Upper lobe of right lung (tissue), 1 donor: ENCODE results near the gene ZER1. TPM values are rescaled to one million over a fixed set of nuclear protein-coding genes. Genes with fewer than 3 reads are reported as not detected.
"Not testable (repeated sequence)": the region's sequence is repeated elsewhere in the genome, so short reads cannot be mapped to it uniquely, and the experiment has no call there.

Source experiments
- ATAC-seq: fragments of 200-7000 bp; cut with Tn5 transposase; one replicate; pipeline ENCODE4 v1.9.1; 2020; ENCODE audit warnings: mild to moderate bottlenecking, moderate library complexity
- DNase-seq: peaks from one replicate; pipeline ENCODE4 v3.0.0-alpha.2; 2020
- H3K27ac ChIP-seq: fragments of 200-600 bp; one replicate; pipeline ENCODE4 v1.8.0; 2022
- H3K27me3 ChIP-seq: fragments of 200-600 bp; one replicate; pipeline ENCODE4 v1.8.0; 2022; ENCODE audit warnings: mild to moderate bottlenecking
- H3K36me3 ChIP-seq: fragments of 200-600 bp; one replicate; pipeline ENCODE4 v1.8.0; 2022
- H3K4me1 ChIP-seq: fragments of 200-600 bp; one replicate; pipeline ENCODE4 v1.8.0; 2022
- H3K4me3 ChIP-seq: fragments of 200-600 bp; one replicate; pipeline ENCODE4 v1.8.0; 2022; ENCODE audit warnings: mild to moderate bottlenecking
- H3K9me3 ChIP-seq: fragments of 200-600 bp; one replicate; pipeline ENCODE4 v1.8.0; 2022
- intact Hi-C: fragments of 100-400 bp; cut with DNase I; formaldehyde crosslinking; loops from one replicate; pipeline ENCODE4 v1.11.0; 2022
- total RNA-seq: library from RNA; stranded (reverse); fragmentation: NEBNext Ultra II Directional; extraction: Animal tissue kit (Norgen Biotek cat#: 25700); gene quantifications from one replicate; pipeline ENCODE4 v1.2.1, GENCODE V29; 2021
- TF ChIP-seq, protein P1 (sequence below): fragments of 200-600 bp; IDR thresholded peaks from one replicate; pipeline ENCODE4 v1.8.0; 2022; ENCODE audit warnings: antibody characterized with exemption
- donor health status: DM: no; HTN: yes; CAD: no; lungs with severe emphysema.

Gene ZER1
- total RNA-seq, 1 donor from 2014 or later: 32.0 TPM

DNA sequence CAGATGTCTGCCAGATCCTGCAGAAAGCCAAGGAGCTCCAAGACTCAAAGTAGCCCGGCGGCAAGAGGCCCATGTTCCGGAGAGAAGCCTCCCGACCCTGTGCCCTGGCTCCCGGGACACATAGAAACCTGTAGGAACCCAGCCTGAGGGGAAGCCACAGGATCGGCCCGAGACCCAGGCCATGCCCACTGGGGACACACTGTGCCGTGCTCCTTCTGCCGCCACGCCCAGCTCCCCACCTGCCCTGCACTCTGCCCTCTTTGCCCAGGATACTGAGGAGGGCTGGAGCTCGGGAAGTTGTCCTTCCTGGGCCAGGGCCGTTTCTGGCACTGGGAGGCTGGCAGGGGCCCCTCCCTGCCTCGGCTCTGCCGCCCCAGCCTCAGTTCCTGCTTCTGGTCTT is 36.1 kb upstream of the ZER1 start:
- intact Hi-C loops: no loop called here
- H3K4me3 ChIP-seq: no peak overlapping the region
- TF ChIP-seq, protein P1, sequence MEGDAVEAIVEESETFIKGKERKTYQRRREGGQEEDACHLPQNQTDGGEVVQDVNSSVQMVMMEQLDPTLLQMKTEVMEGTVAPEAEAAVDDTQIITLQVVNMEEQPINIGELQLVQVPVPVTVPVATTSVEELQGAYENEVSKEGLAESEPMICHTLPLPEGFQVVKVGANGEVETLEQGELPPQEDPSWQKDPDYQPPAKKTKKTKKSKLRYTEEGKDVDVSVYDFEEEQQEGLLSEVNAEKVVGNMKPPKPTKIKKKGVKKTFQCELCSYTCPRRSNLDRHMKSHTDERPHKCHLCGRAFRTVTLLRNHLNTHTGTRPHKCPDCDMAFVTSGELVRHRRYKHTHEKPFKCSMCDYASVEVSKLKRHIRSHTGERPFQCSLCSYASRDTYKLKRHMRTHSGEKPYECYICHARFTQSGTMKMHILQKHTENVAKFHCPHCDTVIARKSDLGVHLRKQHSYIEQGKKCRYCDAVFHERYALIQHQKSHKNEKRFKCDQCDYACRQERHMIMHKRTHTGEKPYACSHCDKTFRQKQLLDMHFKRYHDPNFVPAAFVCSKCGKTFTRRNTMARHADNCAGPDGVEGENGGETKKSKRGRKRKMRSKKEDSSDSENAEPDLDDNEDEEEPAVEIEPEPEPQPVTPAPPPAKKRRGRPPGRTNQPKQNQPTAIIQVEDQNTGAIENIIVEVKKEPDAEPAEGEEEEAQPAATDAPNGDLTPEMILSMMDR: no peak
- no peaks in the 10 kb centered on the region for H3K9me3 ChIP-seq
- ATAC-seq (no peak), DNase-seq (no peak)
- H3K36me3 ChIP-seq: peaks cover 61% of the 10 kb centered on the region
- H3K4me1 ChIP-seq: no peaks in the 10 kb centered on the region
- H3K27me3 ChIP-seq: no peaks in the 10 kb centered on the region
- H3K27ac ChIP-seq: no peak overlapping the region

DNA sequence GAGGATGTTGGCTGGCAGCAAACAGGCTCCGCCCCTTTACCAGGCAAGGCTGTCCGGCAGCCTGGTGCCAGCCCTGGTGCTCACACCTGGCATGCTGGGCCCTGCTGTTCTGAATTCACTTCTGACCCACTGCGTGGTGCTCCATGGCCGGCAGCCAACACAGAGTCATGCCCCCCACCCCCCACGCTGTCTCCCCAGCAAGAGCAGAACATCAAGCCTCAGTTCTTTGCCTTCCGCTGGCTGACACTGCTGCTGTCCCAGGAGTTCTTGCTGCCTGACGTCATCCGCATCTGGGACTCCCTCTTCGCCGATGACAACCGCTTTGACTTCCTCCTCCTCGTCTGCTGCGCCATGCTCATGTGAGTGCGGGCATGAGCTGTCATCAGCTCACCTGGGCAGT is 33.9 kb upstream of the ZER1 start:
- Histone ChIP-seq H3K4me1 (no peaks in the 10 kb centered on the region), H3K9me3 (no peaks in the 10 kb centered on the region), H3K27me3 (no peaks in the 10 kb centered on the region), H3K36me3 (peaks cover 75% of the 10 kb centered on the region), H3K27ac (no peak overlapping the region), H3K4me3 (no peak overlapping the region)
- intact Hi-C loops: no loop called here
- ATAC-seq (no peak), DNase-seq (no peak)
- TF ChIP-seq, protein P1: no peak

DNA sequence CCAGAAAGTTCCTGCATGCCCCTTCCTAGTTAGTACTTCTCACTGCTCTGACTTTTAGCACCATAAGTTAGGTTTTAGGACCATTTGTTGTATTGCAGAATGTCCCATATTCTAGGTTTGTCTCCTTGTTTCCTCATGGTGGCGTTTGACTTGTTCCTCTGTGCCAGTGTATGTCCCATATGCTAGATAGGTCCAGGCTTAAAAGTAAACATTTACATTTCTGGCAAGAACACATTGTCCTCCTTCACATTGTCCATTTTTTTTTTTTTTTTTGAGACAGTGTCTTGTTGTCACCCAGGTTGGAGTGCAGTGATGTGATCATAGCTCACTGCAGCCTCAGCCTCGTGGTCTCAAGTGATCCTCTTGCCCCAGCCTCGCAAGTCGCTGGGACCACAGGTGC is 30.8 kb upstream of the ZER1 start:
- Histone ChIP-seq H3K9me3 (no peaks in the 10 kb centered on the region), H3K27me3 (no peaks in the 10 kb centered on the region), H3K27ac (no peak overlapping the region), H3K4me1 (no peaks in the 10 kb centered on the region), H3K36me3 (peaks cover 89% of the 10 kb centered on the region), H3K4me3 (no peak overlapping the region)
- TF ChIP-seq, protein P1: no peak
- ATAC-seq: no peak
- intact Hi-C loops: no loop called here
- DNase-seq: no peak

DNA sequence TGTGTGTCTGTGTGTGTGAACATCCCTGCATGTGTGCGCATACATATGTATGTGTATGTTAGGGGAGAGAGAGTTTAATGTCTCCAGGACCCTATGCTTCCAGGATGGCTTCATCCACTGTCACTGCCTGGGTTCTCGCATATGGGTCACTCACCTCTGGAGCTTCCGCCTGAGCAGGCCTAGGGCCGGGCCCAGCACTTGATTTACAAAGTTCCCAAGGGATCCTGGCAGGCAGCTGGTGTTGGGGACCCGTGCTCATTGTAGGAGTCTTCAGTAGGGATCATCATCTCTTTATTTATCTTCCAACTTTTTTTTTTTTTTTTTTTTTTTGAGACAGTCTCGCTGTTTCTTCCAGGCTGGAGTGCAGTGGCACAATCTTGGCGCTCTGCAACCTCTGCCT is 28.3 kb upstream of the ZER1 start:
- TF ChIP-seq, protein P1: no peak

DNA sequence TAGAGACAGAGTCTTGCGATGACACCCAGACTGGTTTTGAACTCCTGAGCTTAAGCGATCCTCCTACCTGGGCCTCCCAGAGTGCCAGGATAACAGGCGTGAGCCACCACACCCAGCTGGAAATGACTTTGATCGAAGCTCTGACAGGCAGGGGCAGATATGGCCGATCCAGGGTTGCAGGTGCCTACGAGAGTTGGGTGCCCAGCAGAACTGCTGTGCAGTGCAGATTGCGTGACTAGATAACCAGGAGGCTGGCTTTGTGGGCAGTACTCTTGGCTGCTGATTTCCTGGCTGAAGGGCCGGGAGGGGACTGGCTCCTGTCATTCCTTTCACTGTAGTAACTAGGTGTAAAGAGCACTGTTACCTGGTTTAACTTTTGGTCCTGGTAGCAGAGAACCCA is 27.2 kb upstream of the ZER1 start:
- ATAC-seq (no peak), DNase-seq (no peak)
- Histone ChIP-seq H3K4me3 (no peak overlapping the region), H3K36me3 (peaks cover 86% of the 10 kb centered on the region), H3K27me3 (no peaks in the 10 kb centered on the region), H3K27ac (no peak overlapping the region), H3K4me1 (no peaks in the 10 kb centered on the region), H3K9me3 (no peaks in the 10 kb centered on the region)
- TF ChIP-seq, protein P1: no peak
- intact Hi-C loops: no loop called here

More for the DNA sequence above, 28.3 kb upstream of the ZER1 start:
- no peak for ATAC-seq
- no peaks in the 10 kb centered on the region for H3K9me3 ChIP-seq
- H3K27me3 ChIP-seq: no peaks in the 10 kb centered on the region
- DNase-seq: no peak
- H3K36me3 ChIP-seq: peaks cover 84% of the 10 kb centered on the region
- H3K27ac ChIP-seq: no peak overlapping the region
- no peaks in the 10 kb centered on the region for H3K4me1 ChIP-seq
- H3K4me3 ChIP-seq: no peak overlapping the region
- intact Hi-C loops: no loop called here

DNA sequence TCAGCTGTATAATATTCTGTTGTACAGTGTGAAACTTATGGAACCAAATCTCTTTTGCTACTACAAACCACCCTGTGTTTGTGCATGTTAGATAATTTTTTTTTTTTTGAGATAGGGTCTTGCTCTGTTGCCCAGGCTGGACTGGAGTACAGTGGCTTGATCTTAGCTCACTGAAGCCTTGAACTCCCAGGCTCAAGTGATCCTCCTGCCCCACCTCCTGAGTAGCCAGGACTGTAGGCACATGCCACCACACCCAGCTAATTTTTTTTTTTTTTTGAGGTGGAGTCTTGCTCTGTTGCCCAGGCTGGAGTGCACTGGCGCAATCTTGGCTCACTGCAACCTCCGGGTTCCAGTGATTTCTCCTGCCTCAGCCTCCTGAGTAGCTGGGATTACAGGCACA is 23.2 kb upstream of the ZER1 start:
- H3K4me3 ChIP-seq, ATAC-seq, DNase-seq, H3K9me3 ChIP-seq, H3K27ac ChIP-seq, H3K4me1 ChIP-seq, intact Hi-C loops, H3K27me3 ChIP-seq: not testable (repeated sequence)
- H3K36me3 ChIP-seq: peaks cover 90% of the 10 kb centered on the region
